HG03457 (cell line): Measurements from ENCODE around the gene LZIC.
A peak's percentile ranks its signal among the peaks of the same experiment; 100 is the strongest.

Source experiments
- ATAC-seq: cut with Tn5 transposase; IDR thresholded peaks from one replicate; pipeline ENCODE4 v1.9.1; 2021; ENCODE audit warnings: moderate number of reproducible peaks; ENCODE audit not compliant: unreplicated experiment

The LZIC gene

GRCh38 chr1:9910423-9911178, 32.6 kb downstream of the LZIC start:
- peak; percentile 89 for ATAC-seq

GRCh38 chr1:9910076-9910422, 33.1 kb downstream of the LZIC start, which contains the start of gene CTNNBIP1:
Gene CTNNBIP1, minus strand, starts transcription at chr1:9910269. Its CDS starts 38,205 bp downstream, at chr1:9872064.
- ATAC-seq = peak; percentile 70

GRCh38 chr1:9909234-9910046, 33.8 kb downstream of the LZIC start:
- ATAC-seq = no peak

- ATAC-seq = no peak
Measured at GRCh38 chr1:9908871-9909233, 34.3 kb downstream of the LZIC start.

- no peak for ATAC-seq
Measured at GRCh38 chr1:9907441-9907840, 35.8 kb downstream of the LZIC start.

- ATAC-seq = no peak
Measured at GRCh38 chr1:9906466-9906865, 36.7 kb downstream of the LZIC start.

- no peak for ATAC-seq
Measured at GRCh38 chr1:9905010-9905409, 38.2 kb downstream of the LZIC start.

GRCh38 chr1:9904596-9904995, 38.6 kb downstream of the LZIC start:
- ATAC-seq = no peak

- ATAC-seq = no peak
Measured at GRCh38 chr1:9903801-9904527, 39.2 kb downstream of the LZIC start.

- no peak for ATAC-seq
Measured at GRCh38 chr1:9902060-9902452, 41.1 kb downstream of the LZIC start.

GRCh38 chr1:9901148-9902059, 41.8 kb downstream of the LZIC start:
- no peak for ATAC-seq

GRCh38 chr1:9900142-9901043, 42.8 kb downstream of the LZIC start:
- ATAC-seq = no peak

- ATAC-seq = no peak
Measured at GRCh38 chr1:9894115-9894514, 49.1 kb downstream of the LZIC start.

GRCh38 chr1:9892563-9893528, 50.3 kb downstream of the LZIC start:
- no peak for ATAC-seq

GRCh38 chr1:9891207-9891606, 52.0 kb downstream of the LZIC start:
- ATAC-seq = no peak

GRCh38 chr1:9890224-9890731, 52.9 kb downstream of the LZIC start:
- ATAC-seq = no peak

- ATAC-seq = no peak
Measured at GRCh38 chr1:9889411-9889810, 53.8 kb downstream of the LZIC start.

- no peak for ATAC-seq
Measured at GRCh38 chr1:9888886-9889285, 54.3 kb downstream of the LZIC start.
